Umbilical cord (tissue), 2 donors: Measurements from ENCODE around the gene GABRR1. TPM values are rescaled to one million over a fixed set of nuclear protein-coding genes. Genes with fewer than 3 reads are reported as not detected.

Source experiments
- DNase-seq: peaks from one replicate; pipeline ENCODE4 v3.0.0-alpha.2; 2015; ENCODE audit warnings: low spot score
- total RNA-seq: library from RNA; depleted of rRNA; stranded (reverse); fragments of >200 nt; gene quantifications from one replicate; pipeline ENCODE4 v1.2.3, GENCODE V29; 2014; ENCODE audit warnings: low replicate concordance; ENCODE audit not compliant: insufficient read depth

Gene GABRR1
- total RNA-seq, 1 donor from 2014 or later: 0.24 TPM

- no peak for DNase-seq
These were observed 747 bp downstream of the GABRR1 start for GRCh38 chr6:89216411-89216810.

GRCh38 chr6:89215391-89215790, 1.8 kb downstream of the GABRR1 start:
- DNase-seq: no peak

- DNase-seq: no peak
These were observed 3.0 kb downstream of the GABRR1 start for GRCh38 chr6:89214197-89214596.

DNA sequence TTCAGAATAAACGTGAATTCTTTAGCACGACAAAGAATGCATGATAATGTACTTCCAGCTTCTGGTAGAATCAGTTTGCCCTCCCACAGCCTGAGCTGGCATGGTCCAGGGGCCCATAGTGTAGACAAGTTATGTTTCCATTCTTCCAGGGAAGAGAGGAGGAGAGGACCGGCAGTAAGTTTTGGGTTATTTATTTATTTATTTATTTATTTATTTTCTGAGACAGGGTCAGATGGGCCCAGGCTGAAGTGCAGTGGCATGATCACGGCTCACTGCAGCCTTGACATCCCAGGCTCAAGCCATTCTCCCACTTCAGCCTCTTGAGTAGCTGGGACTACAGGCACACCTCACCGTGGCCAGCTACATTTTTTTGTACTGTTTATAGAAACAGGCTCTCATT, 4.7 kb downstream of the GABRR1 start:
- DNase-seq: no peak

DNA sequence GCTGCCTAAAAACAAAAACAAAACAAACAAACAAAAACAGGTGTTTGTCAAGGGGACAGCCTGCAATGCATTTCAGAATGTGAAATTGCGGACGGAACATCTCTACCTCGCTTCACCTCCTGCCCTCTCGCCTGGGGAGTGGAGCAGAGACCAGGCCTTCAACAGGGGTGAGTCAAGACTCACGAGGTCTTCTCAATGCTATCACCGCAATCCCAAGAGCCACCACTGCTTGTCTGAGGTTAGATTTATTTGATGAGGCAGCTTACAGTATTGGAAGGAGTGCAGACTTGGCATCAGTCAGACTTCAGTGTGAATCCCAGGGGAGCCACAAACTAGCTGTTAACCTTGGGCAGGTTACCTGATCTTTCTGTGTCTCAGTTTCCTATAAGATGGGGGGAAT, 7.7 kb downstream of the GABRR1 start:
- DNase-seq: no peak

GRCh38 chr6:89208551-89208950, 8.6 kb downstream of the GABRR1 start:
- peak; percentile 71 for DNase-seq

DNA sequence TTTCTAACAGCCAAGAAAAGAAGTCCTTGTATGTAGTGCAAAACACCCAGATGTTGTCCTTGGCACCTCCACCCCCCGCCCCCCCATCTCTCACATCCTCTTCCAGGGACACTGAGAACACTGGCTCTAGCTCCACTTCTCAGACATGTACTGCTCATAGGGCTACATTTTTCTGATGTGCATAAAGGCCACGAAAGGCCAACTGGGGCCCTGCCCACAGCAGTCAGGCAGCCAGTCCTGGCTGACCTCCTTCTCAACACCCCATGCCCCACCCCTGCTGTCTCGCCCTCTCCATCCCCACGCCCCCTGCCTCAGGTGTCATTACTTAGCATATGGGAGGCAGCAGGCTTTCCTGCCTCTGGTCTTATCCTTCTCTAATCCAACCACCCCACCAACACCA, 11.3 kb downstream of the GABRR1 start:
- no peak for DNase-seq

DNA sequence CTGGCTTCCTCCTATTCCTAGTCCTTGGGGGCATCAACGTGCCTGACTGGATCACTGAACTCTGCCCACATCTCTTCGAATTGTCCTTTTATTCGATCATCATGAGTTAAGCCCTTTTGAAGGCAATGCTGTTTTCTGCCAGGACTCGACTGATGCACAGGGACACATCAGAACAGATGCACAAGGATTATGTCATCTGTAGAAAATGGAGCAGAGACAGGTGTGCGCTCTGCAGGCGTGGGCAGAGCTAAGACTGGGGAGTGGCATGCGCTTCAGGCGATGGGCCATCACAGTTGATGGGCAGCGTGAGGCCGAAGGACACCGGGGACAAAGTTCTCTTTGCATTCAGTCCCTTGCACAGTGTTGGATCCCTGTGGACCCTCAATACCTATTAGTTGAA, 13.1 kb downstream of the GABRR1 start:
- DNase-seq: no peak

- no peak for DNase-seq
These were observed 16.4 kb downstream of the GABRR1 start for GRCh38 chr6:89200706-89201215.

GRCh38 chr6:89199579-89199978, 17.6 kb downstream of the GABRR1 start:
- no peak for DNase-seq

DNA sequence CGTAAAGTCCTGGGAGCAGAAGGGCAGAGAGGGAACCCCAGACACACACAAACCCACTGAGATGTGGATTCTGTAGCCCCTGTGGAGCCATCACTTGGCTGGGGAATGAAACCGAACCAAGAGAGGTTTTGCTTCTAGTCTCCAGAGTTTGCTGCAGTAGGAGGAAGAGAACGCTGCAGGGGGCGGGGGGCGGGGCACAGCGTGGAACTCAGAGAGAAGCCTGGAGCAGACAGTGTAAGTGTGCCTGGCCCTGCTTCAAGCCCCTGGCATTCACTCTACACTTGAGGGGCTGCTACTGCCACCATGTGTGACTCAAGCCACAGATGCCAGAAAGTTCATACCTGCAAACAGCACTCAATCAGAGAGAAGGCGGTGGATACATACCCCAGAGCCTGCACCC, 18.9 kb downstream of the GABRR1 start:
- no peak for DNase-seq

GRCh38 chr6:89197141-89197540, 20.0 kb downstream of the GABRR1 start:
- no peak for DNase-seq

GRCh38 chr6:89194559-89194958, 22.6 kb downstream of the GABRR1 start:
- DNase-seq: no peak

- no peak for DNase-seq
These were observed 26.4 kb downstream of the GABRR1 start for GRCh38 chr6:89190741-89191140.

DNA sequence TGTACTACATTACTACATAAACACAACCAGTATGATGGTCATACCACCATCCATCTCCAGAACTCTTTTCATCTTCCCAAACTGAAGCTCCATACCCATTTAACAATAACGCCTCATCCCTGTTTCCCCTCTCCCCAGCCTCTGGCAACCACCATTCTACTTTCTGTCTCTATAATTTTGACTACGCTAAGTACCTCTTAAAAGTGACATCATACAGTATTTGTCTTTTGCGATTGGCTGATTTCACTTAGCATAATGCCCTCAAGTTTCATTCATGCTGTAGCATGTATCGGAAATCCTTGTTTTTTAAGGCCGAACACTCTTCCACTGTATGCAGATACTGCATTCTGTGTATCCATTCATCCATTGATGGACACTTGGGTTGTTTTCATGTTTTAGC, 29.7 kb downstream of the GABRR1 start:
- DNase-seq: no peak

DNA sequence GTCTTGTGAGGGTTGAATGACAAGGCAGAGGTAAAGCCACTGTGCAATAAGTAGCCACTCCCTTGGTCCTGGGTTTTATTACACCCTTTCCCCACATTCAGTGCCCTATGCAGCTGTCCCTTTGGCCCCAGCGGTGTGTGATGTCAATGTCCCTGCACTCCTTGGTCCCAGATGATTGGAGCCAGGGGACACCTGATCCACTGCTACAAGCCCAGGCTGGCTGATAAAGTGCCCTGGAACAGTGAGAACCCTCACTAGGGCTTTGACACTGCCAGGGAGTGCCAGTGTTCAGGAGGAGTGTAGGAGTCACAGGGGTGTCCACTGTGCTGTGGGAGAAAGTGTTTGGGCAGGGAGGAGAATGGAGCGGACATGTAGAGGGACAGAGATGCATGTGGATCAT, 30.4 kb downstream of the GABRR1 start:
- no peak for DNase-seq

DNA sequence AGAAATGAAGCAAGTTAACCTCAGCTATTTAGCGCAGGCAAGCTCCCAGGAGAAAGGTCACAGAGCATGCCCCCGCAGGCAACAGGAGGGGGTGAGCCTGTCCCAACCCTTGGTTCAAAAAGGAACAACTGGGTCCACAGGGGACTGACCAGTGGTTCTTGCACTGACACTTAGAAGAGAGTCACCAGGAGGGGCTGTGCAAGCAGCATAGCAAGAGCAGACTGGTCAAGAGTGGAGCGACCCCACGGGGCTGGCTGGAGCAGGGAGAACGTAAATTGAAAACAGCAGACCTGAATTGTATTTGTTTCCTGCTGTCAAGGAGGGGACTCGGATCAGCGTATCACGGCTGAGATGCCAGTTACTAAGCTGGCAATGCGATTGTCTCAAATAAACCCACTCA, 32.8 kb downstream of the GABRR1 start:
- DNase-seq: no peak

DNA sequence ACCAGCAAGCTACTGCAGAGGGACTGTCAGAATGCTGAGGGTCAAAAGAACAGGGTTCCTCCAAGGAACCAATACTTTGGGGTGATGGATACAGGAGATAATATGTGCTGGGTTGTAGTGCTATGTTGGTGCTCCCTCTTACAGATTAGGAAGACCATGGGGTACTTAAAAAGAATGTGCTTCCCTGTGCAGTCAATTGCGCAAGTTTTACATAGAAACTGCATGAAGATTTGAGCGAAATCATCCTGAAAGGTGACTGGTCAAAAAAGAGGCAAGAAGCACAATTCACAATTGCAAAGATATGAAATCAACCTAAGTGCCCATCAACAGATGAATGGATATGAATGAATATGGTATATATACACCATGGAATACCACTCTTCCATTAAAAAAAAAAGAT, 33.9 kb downstream of the GABRR1 start:
- DNase-seq: no peak

DNA sequence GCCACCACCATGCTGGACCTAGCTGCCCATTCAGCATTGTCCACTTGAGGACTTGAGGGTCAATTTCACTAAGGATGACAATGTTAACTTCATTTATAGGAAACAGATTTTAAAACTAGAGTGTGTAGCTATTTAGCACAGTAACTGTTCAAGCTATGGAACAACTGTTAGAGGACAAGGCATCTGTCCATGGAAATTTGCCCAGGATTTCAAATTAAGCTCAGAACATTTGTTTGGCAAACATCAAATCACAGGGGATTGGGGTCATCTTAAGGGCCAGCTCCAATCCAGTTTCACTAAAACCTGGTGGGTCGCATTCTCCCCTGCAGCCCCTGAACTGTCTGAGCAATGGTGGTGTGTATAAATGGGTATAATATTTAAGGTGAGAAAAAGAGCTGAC, 36.2 kb downstream of the GABRR1 start:
- no peak for DNase-seq

- DNase-seq: no peak
These were observed 37.0 kb downstream of the GABRR1 start for GRCh38 chr6:89180112-89180511.

DNA sequence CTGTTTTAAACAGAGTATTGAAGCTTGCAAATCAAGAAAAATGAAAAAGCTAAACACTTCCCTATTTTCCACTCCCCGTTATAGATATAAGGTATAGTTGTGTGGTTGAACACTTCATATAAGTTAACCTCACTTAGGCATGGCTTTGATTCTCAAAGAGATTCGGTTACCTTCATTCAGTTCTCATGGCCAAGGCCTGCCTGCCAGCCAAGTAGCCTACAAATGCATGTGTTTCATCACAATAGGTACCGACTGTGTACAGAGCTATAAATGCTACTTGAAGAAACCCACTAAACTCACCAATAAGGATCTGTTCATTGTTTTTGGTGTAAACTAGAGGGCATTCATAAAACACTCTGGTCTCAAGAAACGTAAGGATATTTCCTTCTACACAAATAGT, 43.5 kb downstream of the GABRR1 start:
- DNase-seq: no peak

GRCh38 chr6:89172131-89172530, 45.0 kb downstream of the GABRR1 start:
- DNase-seq: peak; percentile 59

DNA sequence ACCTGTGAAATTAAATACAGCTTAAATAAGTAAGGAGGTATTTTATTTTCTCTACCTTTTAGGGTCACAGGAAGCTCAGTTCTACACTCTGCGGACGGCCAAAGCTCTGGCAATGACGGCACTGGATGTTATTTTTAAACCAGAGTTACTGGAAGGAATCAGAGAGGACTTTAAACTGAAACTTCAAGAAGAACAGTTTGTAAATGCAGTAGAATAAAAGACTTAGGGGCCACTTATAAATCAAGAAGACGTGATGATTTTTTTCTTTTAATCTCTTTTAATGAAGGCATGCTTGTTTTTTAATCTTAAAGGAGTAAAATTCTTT, 55.1 kb downstream of the GABRR1 start:
- peak; percentile 92 for DNase-seq

- DNase-seq: peak; percentile 86
These were observed 55.7 kb downstream of the GABRR1 start for GRCh38 chr6:89161326-89162046.
